OCI-M2 (cell line): Measurements from ENCODE around the gene SORL1.
"Not testable (repeated sequence)": the region's sequence is repeated elsewhere in the genome, so short reads cannot be mapped to it uniquely, and the experiment has no call there.

Experiments
- DNase-seq: peaks from one replicate; lab custom pipeline; 2025; ENCODE audit not compliant: unreplicated experiment; lab: John Stamatoyannopoulos, UW

The SORL1 gene

GRCh38 chr11:121499405-121499804, 47.3 kb downstream of the SORL1 start:
- DNase-seq = no peak

- no peak for DNase-seq
Observed at GRCh38 chr11:121500275-121500674, 48.2 kb downstream of the SORL1 start.

DNA sequence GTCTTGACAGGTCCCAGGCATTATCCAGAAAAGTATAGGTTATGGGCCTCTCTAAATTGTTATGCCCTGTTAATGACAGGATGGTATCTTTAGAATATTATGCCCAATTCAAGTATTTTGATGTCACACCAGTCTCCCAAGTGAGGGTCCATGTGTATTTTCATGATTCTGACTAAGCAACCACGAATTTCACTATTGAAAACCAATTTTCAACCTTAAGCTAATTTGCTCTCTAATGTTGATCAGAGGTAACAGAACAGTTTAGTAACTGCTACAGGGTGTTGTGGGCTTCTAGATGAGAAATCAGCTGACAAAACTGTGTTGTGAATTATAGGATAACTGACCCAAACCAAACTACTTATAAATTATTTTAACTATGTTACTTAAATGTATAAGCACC, 48.6 kb downstream of the SORL1 start:
- DNase-seq = no peak

DNA sequence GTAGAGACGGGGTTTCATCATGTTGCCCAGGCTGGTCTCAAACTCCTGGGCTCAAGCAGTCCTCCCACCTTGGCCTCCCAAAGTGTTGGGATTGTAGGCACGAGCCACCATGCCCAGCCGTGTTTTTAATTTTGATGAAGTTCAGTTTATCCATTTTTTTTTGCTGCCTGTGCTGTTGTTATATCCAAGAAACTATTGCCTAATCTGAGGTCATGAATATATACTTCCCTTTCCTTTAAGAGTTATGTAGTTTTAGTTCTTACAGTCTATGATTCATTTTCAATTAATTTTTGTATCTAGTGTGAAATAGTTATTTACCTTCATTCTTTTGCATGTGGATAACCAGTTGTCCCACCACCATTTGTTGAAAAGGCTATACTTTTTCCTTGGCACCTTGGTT, 50.9 kb downstream of the SORL1 start:
- no peak for DNase-seq

DNA sequence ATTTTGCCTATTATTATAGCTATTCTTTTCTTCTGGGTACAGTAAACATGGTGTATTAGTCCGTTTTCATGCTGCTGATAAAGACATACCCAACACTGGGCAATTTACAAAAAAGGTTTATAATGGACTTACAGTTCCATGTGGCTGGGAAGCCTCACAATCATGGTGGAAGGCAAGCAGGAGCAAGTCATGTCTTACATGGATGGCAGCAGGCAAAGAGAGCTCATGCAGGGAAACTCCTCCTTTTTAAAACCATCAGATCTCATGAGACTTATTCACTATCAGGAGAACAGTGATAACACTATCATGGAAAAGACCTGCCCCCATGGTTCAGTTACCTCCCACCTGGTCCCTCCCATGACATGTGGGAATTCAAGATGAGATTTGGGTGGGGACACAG, 54.1 kb downstream of the SORL1 start:
- DNase-seq = not testable (repeated sequence)

- DNase-seq = no peak
Observed at GRCh38 chr11:121508449-121508848, 56.3 kb downstream of the SORL1 start.

- DNase-seq = no peak
Observed at GRCh38 chr11:121510438-121510837, 58.3 kb downstream of the SORL1 start.

- DNase-seq = no peak
Observed at GRCh38 chr11:121512468-121513465, 60.7 kb downstream of the SORL1 start.

- no peak for DNase-seq
Observed at GRCh38 chr11:121513807-121514206, 61.7 kb downstream of the SORL1 start.

- DNase-seq = no peak
Observed at GRCh38 chr11:121514432-121515334, 62.6 kb downstream of the SORL1 start.

DNA sequence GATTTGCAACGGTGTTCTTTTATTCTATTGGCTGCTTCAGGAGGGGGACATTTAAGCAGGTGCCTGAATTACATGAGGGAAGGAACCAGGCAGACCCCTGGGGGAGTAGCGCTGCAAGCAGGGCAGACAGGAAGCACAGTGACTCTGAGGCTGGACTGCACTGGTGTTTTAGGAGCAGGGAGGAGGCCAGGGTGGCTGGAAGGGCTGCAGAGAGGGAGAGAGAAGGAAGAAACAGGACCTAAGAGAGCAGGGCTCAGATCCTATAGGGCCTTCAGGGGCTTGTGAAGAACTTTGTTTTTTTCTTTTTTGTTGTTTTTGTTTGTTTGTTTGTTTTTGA, 63.2 kb downstream of the SORL1 start:
- no peak for DNase-seq

DNA sequence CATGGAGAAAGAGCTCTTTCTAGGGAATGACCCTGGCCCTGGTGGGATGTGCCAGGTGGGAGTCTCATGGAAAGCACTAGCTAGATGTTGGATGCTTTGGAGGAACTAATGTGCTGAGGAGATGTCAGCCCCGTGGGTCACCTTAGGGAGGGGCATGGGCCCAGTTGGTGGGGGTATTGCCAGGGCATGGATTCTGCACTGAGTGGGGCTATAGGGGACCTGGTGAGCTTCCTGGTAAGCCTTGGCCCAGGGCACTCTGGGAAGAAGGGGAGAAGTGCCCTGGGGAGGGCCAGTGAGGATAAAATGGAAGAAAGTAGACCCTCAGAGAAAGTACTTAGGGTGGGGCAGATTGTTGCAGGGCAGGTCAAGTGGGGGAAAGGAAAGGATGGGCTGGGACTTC, 65.9 kb downstream of the SORL1 start:
- no peak for DNase-seq

- DNase-seq = no peak
Observed at GRCh38 chr11:121520243-121521144, 68.4 kb downstream of the SORL1 start.

- no peak for DNase-seq
Observed at GRCh38 chr11:121521145-121522042, 69.3 kb downstream of the SORL1 start.

DNA sequence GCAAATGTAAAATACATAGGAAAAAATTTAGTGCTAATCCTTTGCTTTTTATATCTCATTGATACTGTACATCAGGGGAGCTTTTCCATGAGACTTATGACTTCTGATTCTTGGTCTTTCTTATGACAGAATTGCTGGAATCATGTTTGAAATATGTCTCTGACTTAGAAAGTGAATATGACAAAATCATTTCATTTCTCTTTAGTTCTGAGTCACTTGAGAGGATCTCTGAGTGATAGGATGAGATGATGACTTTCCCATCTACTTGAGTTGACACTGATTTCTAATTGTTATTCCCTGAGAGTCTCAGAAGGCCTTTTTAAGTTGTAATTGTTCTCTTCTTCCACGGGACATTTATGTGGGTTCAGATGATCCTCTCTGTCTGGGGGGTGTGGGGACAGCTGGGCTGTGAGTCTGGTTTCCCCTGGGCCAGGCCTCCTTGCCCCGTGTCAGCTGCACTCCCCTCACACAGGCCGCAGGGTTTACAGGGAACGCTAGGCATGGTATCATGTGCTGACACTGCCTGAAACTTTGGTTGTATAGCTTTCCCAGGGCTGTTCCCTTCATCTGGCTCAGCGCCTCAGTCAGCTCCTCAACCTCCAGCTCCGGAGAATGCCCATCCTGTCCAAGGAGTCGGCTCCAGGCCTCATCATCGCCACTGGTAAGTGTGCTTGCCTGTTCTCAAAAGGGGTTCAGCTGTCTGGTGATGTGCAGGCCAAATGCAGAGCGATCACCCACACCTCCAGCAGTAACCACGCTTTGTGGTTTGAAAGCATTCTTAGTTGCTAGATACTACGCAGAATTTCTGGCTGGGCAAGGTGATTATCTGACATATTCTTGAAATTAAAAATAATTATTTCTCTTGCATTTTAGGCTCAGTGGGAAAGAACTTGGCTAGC, 70.2 kb downstream of the SORL1 start:
- no peak for DNase-seq

DNA sequence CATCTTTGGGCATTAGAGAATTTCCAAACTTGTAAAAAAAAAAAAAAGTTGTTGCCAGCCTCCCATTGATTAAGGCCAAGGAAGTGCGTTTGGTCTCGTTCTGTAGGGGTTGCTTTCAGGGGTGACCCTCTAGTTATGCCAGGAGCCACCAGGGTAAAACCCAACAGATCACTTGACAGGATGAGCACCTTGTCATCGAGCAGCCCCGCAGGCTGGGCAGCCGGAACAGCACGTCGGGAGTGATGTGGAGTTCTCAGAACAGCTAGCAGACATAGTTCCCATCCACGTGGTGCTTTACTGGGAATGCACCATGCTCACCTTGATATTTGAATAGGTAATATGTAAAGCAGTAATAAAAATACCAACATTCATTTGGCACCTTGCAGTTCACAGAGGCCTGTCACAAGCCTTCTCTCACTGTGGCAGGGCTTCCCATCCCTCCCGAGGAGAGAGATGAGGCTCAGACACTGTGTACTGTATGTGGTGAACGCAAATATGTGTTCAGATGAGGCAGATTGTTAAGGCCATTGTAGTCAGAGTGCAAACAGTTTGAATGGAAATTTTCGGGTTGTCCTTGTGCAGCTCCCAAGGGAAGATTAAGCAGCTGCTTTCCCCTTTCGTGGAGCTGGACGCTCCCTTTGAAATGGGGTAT, 71.6 kb downstream of the SORL1 start:
- no peak for DNase-seq

DNA sequence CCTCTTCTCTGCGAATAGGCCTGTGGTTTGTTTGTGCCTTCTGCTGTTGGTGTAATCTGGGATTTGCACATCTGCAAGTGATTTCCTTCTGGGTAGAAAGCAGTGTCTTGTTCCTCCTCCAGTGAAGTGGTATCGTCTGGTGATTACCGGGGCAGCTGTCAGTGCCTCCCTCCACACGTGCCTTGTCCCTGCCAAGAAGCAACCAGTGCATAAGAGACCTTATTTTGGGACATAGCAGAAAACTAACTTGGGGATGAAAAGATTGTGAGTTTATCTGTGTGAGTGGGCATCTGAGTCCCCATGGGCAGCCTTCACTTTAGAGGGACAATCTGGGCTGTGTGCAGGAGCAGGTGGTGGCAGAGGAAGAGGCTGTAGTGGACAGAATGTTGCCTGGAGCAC, 72.1 kb downstream of the SORL1 start:
- DNase-seq = no peak

- DNase-seq = no peak
Observed at GRCh38 chr11:121525376-121525775, 73.3 kb downstream of the SORL1 start.
